ENCODE data around the gene LIPC.

The LIPC gene

DNA sequence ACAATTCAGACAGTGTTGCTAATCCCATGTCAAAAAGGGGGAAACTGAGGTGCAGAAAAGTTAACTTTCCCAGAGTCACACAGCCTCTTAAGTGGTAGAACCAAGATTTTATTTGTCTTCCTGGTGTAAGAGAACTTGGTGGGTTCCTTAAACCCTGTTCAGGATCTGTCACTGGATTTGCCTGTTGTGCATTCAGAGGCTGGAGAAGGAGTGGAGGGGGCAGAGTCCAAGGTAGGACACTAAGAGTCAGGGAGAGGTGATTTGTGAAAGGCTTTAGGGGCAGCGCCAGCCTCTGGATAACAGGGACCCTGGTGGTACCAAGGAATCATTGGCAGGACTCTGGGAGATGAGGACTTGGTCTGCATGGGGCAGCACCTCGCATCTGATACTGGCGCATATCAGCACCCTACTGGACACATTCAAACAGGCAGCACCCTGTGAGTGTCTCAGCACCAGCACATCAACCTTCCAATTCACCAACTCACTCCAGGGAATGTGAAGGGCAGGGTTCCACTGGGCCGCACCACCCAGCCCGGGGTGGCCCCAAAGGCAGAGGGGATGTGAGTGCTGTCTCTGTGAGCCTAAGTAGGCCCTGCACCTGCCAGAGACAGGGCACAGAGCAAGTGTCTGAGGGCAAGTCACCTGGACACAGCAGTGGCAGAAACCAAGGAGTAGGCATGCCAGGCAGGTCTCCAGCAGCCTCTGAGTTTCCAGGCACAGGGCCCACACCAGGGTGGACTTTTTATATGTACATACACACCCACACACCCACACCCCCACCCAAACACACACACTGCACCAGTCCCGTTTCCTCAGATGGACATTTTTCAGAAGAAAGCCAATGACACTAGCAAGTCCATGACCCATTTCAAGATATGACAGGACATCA, 71.6 kb downstream of the LIPC start:
- peaks cover 5% of the 10 kb centered on the region for H3K27me3 Mint-ChIP-seq
- no peaks in the 10 kb centered on the region for H3K9me3 Mint-ChIP-seq
- H3K27ac Mint-ChIP-seq = no peak overlapping the region
- no peak for ATAC-seq (ENCODE audit: low read depth)
- DNase-seq (ENCODE audit: low spot score in 2 of 2) = no peak
- H3K4me3 Mint-ChIP-seq = no peak overlapping the region
- no peaks in the 10 kb centered on the region for H3K36me3 Mint-ChIP-seq
- H3K4me1 Mint-ChIP-seq = no peaks in the 10 kb centered on the region

DNA sequence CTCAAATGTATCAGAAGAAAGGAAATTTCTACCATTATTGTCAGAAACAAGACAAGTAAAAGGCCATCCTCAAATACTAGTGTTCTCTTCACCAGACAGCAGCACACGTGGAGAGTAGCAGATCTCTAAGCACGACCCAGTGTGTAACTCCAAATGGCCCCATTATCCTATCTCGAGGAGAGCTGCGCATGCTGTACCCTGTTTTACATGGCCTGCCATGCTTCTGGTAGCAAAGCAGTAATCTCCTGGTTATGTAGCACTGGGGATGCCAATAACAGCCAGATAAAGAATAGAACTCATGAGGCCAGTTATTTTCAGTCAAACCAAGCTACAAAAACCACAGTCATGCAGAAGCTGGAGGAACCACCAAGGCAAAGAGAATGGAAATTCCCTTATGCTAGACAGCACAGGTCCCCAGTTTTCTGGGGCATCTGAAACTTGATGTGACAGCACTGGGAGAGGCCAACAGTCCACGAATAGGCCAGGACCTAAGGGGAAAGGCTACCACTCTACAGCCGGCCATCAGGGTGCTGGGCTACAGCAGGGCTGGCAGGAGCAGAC, 73.0 kb downstream of the LIPC start:
- Mint-ChIP-seq H3K4me3 (no peak overlapping the region), H3K9me3 (no peaks in the 10 kb centered on the region), H3K36me3 (no peaks in the 10 kb centered on the region), H3K4me1 (no peaks in the 10 kb centered on the region), H3K27me3 (peaks cover 5% of the 10 kb centered on the region), H3K27ac (no peak overlapping the region)
- DNase-seq (ENCODE audit: low spot score in 2 of 2) = no peak
- ATAC-seq (ENCODE audit: low read depth) = no peak

DNA sequence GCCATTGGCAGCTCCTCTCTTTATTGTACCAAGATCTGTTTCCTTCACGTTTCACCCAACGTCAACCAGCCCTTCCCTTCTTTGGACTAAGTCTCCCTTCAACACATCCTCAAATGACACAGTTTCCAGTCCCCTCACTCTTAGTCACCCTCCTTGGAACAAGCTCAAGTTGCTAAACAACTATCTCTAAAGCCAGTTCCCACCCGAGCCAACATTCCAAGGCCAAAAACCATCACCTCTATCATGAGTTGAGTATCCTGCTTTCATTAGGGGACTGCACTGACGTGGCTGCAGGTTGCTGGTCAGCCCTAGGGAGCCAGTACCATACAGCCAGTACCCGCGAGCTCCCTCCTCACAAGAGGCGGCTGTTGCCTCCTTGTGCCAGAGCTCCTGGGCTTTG, 73.8 kb downstream of the LIPC start:
- Mint-ChIP-seq H3K36me3 (no peaks in the 10 kb centered on the region), H3K9me3 (no peaks in the 10 kb centered on the region), H3K4me3 (no peak overlapping the region), H3K27me3 (peaks cover 5% of the 10 kb centered on the region), H3K4me1 (no peaks in the 10 kb centered on the region), H3K27ac (no peak overlapping the region)
- DNase-seq (ENCODE audit: low spot score in 2 of 2) (no peak), ATAC-seq (ENCODE audit: low read depth) (no peak)

DNA sequence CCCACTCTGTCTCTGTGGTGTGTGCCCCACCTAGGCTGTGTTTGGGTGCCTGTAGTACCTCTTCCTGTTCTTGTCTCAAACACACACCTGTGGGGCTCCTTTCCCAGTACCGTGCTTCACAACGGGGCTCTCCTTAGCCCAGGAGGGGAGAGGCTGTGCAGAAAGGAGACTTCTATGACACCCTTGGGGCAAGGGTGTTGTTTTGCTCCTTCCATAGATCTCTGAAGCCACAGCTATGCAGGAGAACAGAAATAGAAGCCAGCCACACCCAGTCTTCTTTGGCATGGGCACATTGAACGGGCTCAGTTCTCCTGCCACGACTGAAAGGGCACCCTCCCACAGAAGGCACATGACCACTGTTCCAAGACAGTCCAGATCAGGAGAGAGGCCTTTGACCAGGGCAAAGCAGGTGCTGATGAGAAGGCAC, 74.3 kb downstream of the LIPC start:
- Mint-ChIP-seq H3K27me3 (peaks cover 4% of the 10 kb centered on the region), H3K4me3 (no peak overlapping the region), H3K27ac (no peak overlapping the region), H3K4me1 (no peaks in the 10 kb centered on the region), H3K36me3 (no peaks in the 10 kb centered on the region), H3K9me3 (no peaks in the 10 kb centered on the region)
- no peak for DNase-seq (ENCODE audit: low spot score in 2 of 2)
- no peak for ATAC-seq (ENCODE audit: low read depth)

DNA sequence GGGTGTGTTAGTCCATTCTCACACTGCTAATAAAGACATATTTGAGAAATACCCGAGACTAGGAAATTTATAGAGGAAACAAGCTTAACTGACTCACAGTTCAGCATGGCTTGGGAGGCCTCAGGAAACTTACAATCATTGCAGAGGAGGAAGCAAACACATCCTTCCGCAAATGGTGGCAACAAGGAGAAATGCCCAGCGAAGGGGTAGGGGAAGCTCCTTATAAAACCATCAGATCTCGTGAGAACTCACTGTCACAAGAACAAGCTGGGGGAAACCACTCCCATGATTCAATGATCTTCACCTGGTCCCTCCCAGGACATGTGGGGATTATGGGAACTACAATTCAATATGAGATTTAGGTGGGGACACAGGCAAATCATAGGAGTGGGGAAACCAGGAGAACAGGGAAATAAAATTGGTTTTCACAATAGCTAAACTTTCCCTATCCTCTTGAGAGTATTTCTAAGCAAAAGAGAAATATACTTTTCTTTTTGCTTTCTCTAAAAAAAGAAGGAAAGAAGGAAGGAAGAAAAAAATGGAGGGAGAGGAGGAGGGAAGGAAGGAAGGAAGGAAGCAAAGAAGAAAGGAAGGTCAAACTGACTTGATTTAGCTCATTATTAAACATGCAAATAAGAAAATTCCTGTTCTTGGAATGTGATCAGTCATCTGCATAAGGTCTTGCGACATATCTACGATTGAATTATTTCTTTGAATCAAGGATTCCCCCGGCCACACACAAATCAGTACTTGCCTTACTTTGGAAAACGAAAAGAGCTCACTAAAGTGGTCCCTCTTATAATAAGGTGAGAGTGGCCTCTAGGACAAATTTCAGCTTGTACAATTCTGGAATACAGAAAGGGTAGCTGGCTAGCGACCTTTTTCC, 75.2 kb downstream of the LIPC start:
- no peaks in the 10 kb centered on the region for H3K36me3 Mint-ChIP-seq
- no peak overlapping the region for H3K27ac Mint-ChIP-seq
- H3K9me3 Mint-ChIP-seq = no peaks in the 10 kb centered on the region
- H3K4me3 Mint-ChIP-seq = no peak overlapping the region
- DNase-seq (ENCODE audit: low spot score in 2 of 2) = no peak
- H3K4me1 Mint-ChIP-seq = no peaks in the 10 kb centered on the region
- no peak for ATAC-seq (ENCODE audit: low read depth)
- H3K27me3 Mint-ChIP-seq = peaks cover 8% of the 10 kb centered on the region

DNA sequence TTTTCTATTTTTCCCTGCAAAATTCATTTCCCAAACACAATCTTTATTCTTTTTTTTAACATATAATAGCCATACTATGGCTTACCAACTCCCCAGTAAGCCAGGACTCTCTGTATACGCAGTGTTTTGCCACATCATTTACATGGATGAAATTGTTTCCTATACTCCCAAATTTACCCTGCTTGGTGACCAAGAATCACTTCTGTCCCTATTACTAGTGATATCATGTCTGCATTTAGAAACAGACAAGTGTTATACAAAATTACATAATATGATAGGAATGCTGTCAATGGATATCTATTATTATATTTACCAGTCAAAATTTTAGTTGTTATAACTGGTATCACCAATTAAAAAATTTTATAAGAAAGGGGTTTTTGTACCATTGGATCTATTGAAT, 77.8 kb downstream of the LIPC start:
- DNase-seq (ENCODE audit: low spot score in 2 of 2) (no peak), ATAC-seq (ENCODE audit: low read depth) (no peak)
- Mint-ChIP-seq H3K36me3 (no peaks in the 10 kb centered on the region), H3K4me3 (no peak overlapping the region), H3K4me1 (no peaks in the 10 kb centered on the region), H3K27ac (no peak overlapping the region), H3K27me3 (peaks cover 8% of the 10 kb centered on the region), H3K9me3 (no peaks in the 10 kb centered on the region)

DNA sequence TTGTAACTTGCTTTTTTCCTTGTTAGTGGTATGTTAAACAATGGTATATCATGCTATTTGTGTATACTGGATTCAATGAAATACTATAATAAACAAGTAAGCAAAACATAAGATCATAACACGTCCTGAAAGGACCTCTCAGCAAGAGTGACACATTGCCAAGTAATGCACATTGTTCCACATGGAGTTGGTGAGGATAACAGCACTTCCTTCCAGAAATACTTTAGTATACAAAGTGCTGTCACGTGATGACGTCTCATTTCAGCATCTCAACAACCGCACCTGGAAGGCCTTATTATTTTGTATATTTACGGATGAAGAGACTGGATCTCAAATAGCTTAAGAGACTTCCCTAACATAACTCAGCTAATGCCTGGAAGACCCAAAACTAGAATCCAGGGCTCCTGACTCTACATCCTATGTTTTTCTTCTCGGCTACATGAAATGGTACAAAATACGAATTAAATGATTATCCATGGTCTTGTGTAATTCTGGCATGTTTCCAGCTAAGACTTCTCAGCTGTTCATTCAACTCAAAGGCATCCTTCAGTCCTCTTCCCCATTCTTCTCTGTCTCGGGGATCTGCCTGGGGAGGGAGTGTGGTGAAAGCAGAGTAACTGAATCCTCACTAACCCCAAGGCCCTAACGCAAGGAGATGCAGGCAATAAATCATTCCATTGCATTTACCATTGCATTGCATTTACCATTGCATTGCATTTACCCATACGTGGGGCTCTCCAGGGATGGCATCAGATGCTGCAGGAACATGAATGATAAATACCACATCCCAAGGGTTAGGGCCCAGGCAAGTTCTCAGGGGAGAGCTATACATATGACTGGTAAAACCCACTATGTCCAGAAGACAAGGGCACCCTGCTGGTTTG, 79.2 kb downstream of the LIPC start:
- Mint-ChIP-seq H3K36me3 (no peaks in the 10 kb centered on the region), H3K27ac (no peak overlapping the region), H3K4me3 (no peak overlapping the region), H3K4me1 (peaks cover 2% of the 10 kb centered on the region), H3K9me3 (peaks cover 2% of the 10 kb centered on the region), H3K27me3 (peaks cover 6% of the 10 kb centered on the region)
- DNase-seq (ENCODE audit: low spot score in 2 of 2) = no peak
- no peak for ATAC-seq (ENCODE audit: low read depth)

DNA sequence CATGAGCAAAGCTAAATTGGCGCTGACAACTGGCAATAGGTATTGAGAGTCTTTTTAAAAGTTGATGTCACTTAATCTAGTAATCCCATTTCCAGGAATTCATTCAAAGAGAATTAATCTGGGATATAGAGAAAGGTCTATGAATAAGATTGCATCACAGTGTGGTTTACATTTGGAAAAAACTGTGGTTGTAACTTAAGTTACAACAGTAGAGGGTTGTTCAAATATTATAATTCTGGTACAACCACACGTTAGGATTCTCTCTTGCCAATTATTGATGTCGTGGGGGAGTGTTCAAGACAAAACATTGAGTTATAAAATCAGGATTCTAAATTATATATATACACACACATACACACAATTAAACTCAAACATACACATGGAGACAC, 79.8 kb downstream of the LIPC start:
- Mint-ChIP-seq H3K4me3 (no peak overlapping the region), H3K9me3 (peaks cover 5% of the 10 kb centered on the region)
- ATAC-seq (ENCODE audit: low read depth) = no peak

DNA sequence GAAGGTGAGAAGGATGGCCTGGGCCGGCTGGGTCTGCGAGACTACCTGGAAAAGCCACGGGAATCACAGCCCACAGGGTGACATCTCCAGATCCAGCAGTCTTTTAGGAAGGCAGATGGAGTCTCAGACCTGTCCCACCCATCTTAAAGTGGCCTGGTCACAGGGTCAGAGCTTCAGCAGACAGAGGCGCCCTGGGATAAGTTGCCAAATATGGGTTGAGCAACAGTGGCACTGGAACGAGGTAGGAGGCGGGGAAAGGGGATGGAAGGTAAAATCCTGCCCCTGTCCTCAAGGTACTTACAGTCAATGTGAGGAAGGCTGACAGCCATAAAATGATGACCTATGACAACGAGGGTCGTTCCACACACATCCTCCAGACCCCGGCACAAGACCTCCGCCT, 80.7 kb downstream of the LIPC start:
- H3K4me1 Mint-ChIP-seq = peaks cover 2% of the 10 kb centered on the region
- peaks cover 5% of the 10 kb centered on the region for H3K9me3 Mint-ChIP-seq
- no peak overlapping the region for H3K4me3 Mint-ChIP-seq
- H3K27me3 Mint-ChIP-seq = peaks cover 5% of the 10 kb centered on the region
- no peak overlapping the region for H3K27ac Mint-ChIP-seq
- H3K36me3 Mint-ChIP-seq = no peaks in the 10 kb centered on the region
- DNase-seq (ENCODE audit: low spot score in 2 of 2) = no peak
- ATAC-seq (ENCODE audit: low read depth) = no peak

More for the DNA sequence above, 79.8 kb downstream of the LIPC start:
- Mint-ChIP-seq H3K36me3 (no peaks in the 10 kb centered on the region), H3K27ac (no peak overlapping the region), H3K27me3 (peaks cover 5% of the 10 kb centered on the region), H3K4me1 (peaks cover 2% of the 10 kb centered on the region)
- no peak for DNase-seq (ENCODE audit: low spot score in 2 of 2)

DNA sequence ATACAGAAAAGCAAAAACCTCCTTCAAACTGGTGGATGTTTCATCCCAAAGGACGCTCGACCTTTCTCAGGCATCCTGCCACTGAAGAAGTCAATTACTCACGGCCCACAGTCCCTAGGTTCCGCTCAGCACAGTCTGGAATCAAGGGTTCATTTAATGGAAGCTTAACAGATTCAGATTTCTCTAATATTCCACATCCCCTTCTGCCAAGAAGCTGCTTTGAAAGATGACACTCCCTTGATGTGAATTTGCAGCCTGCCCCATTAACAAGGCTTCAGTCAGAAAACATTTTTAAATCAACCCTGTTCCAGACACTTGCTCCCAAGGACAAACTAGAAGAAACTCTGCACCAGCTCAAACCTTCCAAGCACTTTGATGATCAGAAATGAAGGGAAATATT, 81.2 kb downstream of the LIPC start:
- no peak for DNase-seq (ENCODE audit: low spot score in 2 of 2)
- peaks cover 5% of the 10 kb centered on the region for H3K27me3 Mint-ChIP-seq
- H3K36me3 Mint-ChIP-seq = no peaks in the 10 kb centered on the region
- H3K4me3 Mint-ChIP-seq = no peak overlapping the region
- H3K4me1 Mint-ChIP-seq = peaks cover 2% of the 10 kb centered on the region
- no peak for ATAC-seq (ENCODE audit: low read depth)
- H3K9me3 Mint-ChIP-seq = peaks cover 5% of the 10 kb centered on the region
- no peak overlapping the region for H3K27ac Mint-ChIP-seq

DNA sequence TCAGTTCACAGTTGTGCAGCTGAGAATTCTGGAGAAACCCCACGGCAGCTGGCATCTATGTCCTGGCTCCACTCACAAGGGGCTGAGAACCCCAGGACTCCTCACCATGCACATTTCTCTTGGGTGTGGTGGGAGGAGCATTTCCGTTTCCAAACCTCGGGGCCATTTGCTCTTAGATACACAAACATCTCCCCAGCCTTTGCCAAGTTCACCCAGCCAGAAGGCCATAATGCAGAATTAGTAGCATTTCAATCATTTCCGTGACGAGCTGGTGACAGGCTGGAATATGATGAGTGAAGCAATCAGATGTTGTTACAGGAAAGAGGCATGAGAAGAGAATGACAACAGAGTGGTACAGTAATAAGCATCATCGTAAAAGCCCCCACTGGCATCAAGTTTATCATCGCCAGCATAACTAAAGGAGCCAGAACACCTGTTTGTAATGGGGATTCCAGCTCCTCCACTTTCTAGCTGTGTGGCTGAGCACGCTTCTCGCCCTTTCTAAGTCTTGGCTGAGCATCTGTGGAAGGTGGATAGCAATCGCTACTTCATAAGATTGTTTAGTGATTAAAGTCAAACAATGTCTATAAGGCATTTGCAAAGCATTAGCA, 82.0 kb downstream of the LIPC start:
- no peak for DNase-seq (ENCODE audit: low spot score in 2 of 2)
- peaks cover 10% of the 10 kb centered on the region for H3K4me1 Mint-ChIP-seq
- ATAC-seq (ENCODE audit: low read depth) = no peak
- no peak overlapping the region for H3K27ac Mint-ChIP-seq
- no peak overlapping the region for H3K4me3 Mint-ChIP-seq
- peaks cover 7% of the 10 kb centered on the region for H3K27me3 Mint-ChIP-seq
- H3K36me3 Mint-ChIP-seq = no peaks in the 10 kb centered on the region
- peaks cover 5% of the 10 kb centered on the region for H3K9me3 Mint-ChIP-seq

DNA sequence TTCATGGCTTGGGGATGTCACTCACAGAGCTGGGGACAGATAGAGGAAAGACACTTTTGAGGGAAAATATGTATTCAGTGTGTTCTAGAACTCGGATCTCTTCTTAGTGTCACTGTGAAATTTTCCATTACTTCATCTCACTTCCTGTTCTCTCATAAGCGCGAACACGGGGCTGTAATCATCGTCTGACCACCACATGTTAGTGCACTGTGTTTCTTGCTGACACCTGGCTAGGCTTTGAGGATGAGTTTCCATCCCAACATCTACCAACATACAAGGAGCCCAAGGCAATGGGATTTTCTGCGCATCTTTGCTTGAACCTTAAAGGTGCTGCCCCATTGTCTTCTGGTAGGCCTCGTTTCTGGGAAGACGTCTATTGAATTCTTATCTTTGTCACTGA, 84.0 kb downstream of the LIPC start:
- Mint-ChIP-seq H3K27ac (no peak overlapping the region), H3K27me3 (peaks cover 7% of the 10 kb centered on the region), H3K4me1 (peaks cover 10% of the 10 kb centered on the region), H3K4me3 (no peak overlapping the region), H3K9me3 (peaks cover 5% of the 10 kb centered on the region), H3K36me3 (no peaks in the 10 kb centered on the region)
- no peak for DNase-seq (ENCODE audit: low spot score in 2 of 2)
- no peak for ATAC-seq (ENCODE audit: low read depth)

DNA sequence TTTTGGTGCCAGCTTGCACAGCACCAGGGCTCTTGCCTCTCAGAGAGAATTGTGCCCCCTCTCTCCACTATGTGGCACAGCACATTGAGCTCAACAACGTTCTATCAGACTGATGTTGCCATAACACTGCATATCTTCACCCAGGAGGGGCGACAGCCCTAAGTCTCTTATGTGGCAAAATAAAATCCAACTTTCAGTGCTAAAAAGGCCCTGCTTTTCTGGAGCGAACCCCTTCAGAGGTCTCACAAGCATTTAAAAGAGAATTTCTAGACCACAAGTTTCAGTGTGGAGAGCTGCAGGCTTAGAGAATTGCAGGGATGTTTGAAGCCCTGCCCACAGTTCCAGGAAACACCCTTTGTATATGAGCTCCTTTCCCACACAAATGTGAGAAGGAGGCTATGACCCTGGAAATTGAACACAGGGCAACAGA, 85.5 kb downstream of the LIPC start:
- Mint-ChIP-seq H3K9me3 (peaks cover 5% of the 10 kb centered on the region), H3K27ac (no peak overlapping the region), H3K4me1 (peaks cover 18% of the 10 kb centered on the region), H3K4me3 (no peak overlapping the region), H3K36me3 (no peaks in the 10 kb centered on the region), H3K27me3 (peaks cover 10% of the 10 kb centered on the region)
- DNase-seq (ENCODE audit: low spot score in 2 of 2) = no peak
- no peak for ATAC-seq (ENCODE audit: low read depth)

Data from memory B cell (primary cell).